ENCODE measurements around the gene PHACTR2.

GRCh38 chr6:143682805-143683204 is 5.0 kb downstream of the PHACTR2 start:
- TF ChIP-seq CTCF (IDR thresholded peaks at IDR 0.05 in 4 of 5, conservative IDR thresholded peaks at IDR 0.05 in 1 of 5): no peak
- no peak for TF ChIP-seq POLR2A (IDR thresholded peaks at IDR 0.05)
